Measurements from ENCODE around the gene TBCE. TPM values are rescaled to one million over a fixed set of nuclear protein-coding genes. Genes with fewer than 3 reads are reported as not detected.

Gene TBCE
- total RNA-seq, 2 experiments from 2014 or later: 30.2 to 32.6 TPM

Small RNA genes lying within 50 kb of the gene (small RNA-seq; reads per million reads assigned to genes)
- gene AL391994.1 (not detected), gene RPS21P1 (not detected)

Other genes starting within 250 kb of the TBCE start
- gene TOMM20, start 238.6 kb upstream of the TBCE start, total RNA-seq (2014; rRNA removed; shearing (Covaris generic)): 68.5 and 76.7 TPM in 2 replicates
- 133 and 156 TPM in 2 replicates for gene TOMM20, start 238.6 kb upstream of the TBCE start, total RNA-seq (2022)
- 46.4 and 53.6 TPM in 2 replicates for gene RBM34, start 206.2 kb upstream of the TBCE start, total RNA-seq (2014; rRNA removed; shearing (Covaris generic))
- gene RBM34, start 206.2 kb upstream of the TBCE start, total RNA-seq (2022): 93.7 and 114 TPM in 2 replicates
- gene ARID4B, start 39.2 kb upstream of the TBCE start, total RNA-seq (2014; rRNA removed; shearing (Covaris generic)): 28.7 and 39.3 TPM in 2 replicates
- 44.9 and 46.4 TPM in 2 replicates for gene ARID4B, start 39.2 kb upstream of the TBCE start, total RNA-seq (2022)
- gene GGPS1, start 38.9 kb upstream of the TBCE start, total RNA-seq (2014; rRNA removed; shearing (Covaris generic)): 8.0 and 21.9 TPM in 2 replicates
- gene GGPS1, start 38.9 kb upstream of the TBCE start, total RNA-seq (2022): 27.3 and 30.8 TPM in 2 replicates
- gene B3GALNT2, start 137.0 kb downstream of the TBCE start, total RNA-seq (2014; rRNA removed; shearing (Covaris generic)): 18.6 and 20.7 TPM in 2 replicates
- gene B3GALNT2, start 137.0 kb downstream of the TBCE start, total RNA-seq (2022): 23.4 and 24.3 TPM in 2 replicates

Data from OCI-LY7 (cell line).